GM12892 (cell line): Measurements from ENCODE around the gene TCAIM.

Experiments
- DNase-seq: peaks from one replicate; pipeline ENCODE4 v3.0.0; 2011; ENCODE audit not compliant: insufficient read length
- FAIRE-seq: peaks from 2 replicates; lab custom pipeline; 2011; peaks lifted over from hg19 to GRCh38; lab: Jason Lieb, UNC
- POLR2A ChIP-seq: IDR thresholded peaks from 2 replicates; pipeline ENCODE4 v1.6.1; 2011; ENCODE audit warnings: low read depth, low read length, control low read depth
- POLR2AphosphoS5 ChIP-seq: IDR thresholded peaks from 2 replicates; pipeline ENCODE4 v1.6.1; 2011; ENCODE audit warnings: low read depth, low read length, control low read depth
- TAF1 ChIP-seq: IDR thresholded peaks from 2 replicates; pipeline ENCODE4 v1.6.1; 2011; ENCODE audit warnings: low read depth, mild to moderate bottlenecking, control low read depth, low read length, borderline replicate concordance

TCAIM gene

DNA sequence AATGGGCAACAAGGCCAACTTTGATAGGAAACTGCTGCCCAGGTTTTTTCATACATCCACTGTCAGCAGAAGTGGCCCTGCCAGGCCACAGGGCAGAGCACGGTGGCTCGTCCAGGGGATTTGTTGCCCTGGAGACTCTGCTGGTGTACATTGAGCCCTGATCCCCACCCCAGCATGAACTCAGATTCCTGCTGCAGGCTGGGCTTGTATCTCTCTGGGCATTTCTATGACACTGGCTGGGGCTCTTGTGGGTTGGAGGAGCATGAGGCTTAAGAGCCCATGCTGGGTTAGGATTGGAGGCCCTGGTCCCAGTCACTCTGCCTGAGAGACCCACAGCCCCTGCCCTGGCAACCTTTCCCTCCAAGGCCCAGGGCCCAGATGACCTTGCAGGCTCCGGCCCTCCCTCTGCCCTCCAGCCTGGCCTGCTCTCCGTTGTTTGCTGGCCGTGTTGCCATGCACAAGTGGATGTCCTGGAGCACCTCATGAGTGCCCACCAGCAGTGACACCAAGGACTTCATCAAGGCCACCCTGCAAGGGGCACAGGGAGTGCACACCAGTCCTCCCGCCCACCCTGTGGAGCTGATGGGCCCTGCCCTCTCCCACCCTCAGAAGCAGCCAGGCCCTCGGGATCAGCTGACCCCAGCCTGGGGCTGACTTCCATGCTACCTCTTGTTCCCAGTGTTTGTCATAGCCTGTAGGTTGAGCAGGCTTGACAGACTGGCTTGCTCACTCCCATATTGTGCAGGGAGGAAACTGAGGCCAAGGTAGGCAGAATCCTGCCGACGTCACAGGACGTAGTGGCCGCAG, 80.8 kb downstream of the TCAIM start:
- DNase-seq = no peak
- TF ChIP-seq TAF1 = no peak
- TF ChIP-seq POLR2AphosphoS5 = no peak
- no peak for TF ChIP-seq POLR2A
- FAIRE-seq = no peak

DNA sequence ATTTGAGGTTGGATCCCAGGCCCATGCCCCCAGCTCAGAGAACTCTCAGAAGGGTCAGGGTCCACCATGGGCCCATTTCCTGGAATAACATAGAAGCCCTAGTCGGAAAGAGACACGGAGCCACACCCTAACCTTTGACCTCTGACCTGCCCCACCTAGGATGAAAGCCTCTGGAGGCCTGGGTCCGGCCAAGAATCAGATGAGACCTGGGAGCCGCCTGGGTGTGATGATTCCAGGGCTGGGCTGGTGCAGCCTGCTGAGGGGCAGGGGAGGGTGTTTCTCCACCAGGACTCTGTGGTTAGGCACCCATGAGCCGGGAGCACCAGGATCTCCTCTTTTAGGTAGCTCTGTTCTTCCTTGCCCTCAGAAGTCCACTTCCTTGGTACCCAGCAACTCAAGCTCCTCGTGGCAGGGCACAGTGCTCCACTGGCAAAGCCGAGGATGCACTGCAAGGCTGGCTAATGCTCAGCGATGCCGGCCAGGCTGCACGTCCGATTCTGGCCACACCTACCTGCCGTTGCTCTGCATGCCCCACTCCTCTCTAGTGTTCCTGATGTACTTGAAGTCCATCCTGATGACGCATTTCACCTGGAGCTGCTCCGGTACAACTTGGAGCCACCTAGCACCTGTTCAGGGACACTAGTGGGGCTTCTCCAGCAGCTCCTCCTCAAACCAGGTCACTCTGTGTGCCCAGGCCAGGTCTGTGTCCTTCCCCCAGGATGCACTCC, 81.5 kb downstream of the TCAIM start:
- no peak for DNase-seq
- no peak for FAIRE-seq
- TF ChIP-seq POLR2AphosphoS5 = no peak
- TF ChIP-seq POLR2A = no peak
- no peak for TF ChIP-seq TAF1

- FAIRE-seq (no peak), DNase-seq (no peak)
- TF ChIP-seq POLR2A (no peak), TAF1 (no peak), POLR2AphosphoS5 (no peak)
These were observed 82.1 kb downstream of the TCAIM start for GRCh38 chr3:44420676-44421075.

DNA sequence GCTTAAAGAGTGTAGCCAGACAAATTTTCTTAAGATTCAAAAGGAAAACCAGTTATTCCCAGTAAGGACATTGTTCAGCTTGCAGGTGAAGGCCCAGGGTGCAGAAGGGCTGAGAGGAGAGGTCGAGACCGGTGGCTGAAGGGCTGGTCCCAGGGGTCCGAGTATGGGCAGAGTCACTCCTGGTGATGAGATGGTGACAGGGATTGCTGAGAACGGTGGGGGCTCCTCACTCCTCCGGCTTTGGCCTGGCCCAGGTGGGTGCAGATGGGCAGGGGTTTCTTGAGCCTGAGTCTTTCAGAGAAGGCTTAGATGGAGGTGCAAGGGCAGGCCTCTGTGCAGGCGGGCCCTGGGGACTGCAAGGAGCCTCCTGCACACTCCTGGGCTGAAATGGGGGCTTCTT, 82.7 kb downstream of the TCAIM start:
- no peak for TF ChIP-seq POLR2A
- TF ChIP-seq TAF1 = no peak
- TF ChIP-seq POLR2AphosphoS5 = no peak
- no peak for DNase-seq
- FAIRE-seq = no peak

DNA sequence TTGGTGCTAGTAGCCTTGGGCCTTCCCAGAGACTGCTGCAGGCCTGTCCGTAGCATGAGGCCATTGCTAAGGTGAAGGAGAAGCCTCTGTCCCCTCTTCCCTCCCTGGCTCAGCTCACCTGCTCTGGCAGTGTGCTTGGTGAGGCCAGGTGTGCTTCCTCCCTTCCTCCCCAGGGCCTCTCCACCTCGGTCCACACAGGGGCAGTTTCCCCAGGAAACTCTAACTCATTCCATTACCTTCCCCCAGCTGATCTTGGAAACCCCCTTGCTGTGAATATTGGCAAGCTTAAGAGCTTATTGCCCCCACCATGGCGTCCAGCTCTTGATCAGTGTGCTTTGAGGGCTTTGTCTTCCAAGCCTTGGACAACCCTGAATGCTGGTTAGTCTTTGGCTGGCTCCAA, 86.2 kb downstream of the TCAIM start:
- DNase-seq (no peak), FAIRE-seq (peak; percentile 73)
- no peak for TF ChIP-seq POLR2AphosphoS5
- TF ChIP-seq POLR2A = no peak
- no peak for TF ChIP-seq TAF1

DNA sequence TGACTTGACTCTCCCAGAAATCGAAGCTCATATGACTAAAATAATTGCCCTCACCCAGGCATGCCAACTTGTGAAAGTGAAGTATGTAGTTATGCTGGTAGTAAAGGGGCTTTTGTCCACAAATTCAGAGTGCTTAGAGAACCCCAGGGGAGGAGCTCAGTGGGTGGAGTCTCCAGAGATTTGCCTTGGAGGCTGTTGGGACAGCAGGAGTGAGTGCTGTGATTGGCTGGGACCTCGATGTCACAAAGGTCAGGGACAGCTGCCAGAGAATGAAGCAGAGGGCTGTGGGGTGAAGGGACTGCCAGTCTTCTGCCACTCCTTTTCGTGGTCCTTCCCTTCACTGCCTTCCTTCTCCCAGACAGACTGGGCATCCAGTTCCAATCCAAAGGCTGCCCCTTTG, 89.1 kb downstream of the TCAIM start:
- FAIRE-seq = no peak
- TF ChIP-seq POLR2A (no peak), POLR2AphosphoS5 (no peak), TAF1 (no peak)
- DNase-seq = no peak

- TF ChIP-seq POLR2AphosphoS5 (no peak), TAF1 (no peak), POLR2A (no peak)
- DNase-seq = no peak
- FAIRE-seq = no peak
These were observed 90.3 kb downstream of the TCAIM start for GRCh38 chr3:44428910-44429309.

- DNase-seq (no peak), FAIRE-seq (no peak)
- no peak for TF ChIP-seq POLR2A
- TF ChIP-seq TAF1 = no peak
- TF ChIP-seq POLR2AphosphoS5 = no peak
These were observed 90.9 kb downstream of the TCAIM start for GRCh38 chr3:44429459-44429858.

- TF ChIP-seq TAF1 (no peak), POLR2AphosphoS5 (no peak), POLR2A (no peak)
- no peak for DNase-seq
- no peak for FAIRE-seq
These were observed 91.9 kb downstream of the TCAIM start for GRCh38 chr3:44430466-44430865.

DNA sequence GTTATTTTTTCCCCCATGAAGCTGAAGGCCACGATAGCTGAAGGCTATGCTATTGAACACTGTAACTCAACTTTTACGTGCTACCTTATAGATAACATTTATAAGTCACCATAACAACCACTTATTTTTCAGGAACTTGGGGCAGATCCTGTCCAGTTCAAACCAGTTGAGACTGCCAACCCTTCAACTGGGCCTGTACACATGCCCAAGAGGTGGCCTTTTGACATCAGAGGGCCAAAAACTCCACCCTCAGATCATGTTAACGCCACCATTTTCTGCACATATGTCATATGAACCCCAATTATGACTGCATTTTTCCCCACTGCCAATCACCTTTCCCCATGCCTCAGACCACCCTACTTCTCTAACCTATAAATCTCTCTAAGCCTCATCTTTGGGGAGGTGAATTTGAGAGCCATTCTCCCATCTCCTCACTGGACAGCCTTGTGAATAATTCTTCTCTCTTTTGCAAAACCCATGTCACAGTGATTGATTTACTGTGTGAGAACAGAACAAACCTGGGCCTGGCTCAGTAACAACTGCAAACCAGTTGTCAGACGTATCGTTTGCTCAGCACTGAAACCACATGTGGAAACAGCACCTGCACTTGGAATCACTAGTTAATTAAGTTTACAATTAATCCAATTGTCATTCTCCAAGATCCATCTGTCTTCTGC, 96.4 kb downstream of the TCAIM start:
- DNase-seq (no peak), FAIRE-seq (no peak)
- TF ChIP-seq POLR2A (no peak), TAF1 (no peak), POLR2AphosphoS5 (no peak)

DNA sequence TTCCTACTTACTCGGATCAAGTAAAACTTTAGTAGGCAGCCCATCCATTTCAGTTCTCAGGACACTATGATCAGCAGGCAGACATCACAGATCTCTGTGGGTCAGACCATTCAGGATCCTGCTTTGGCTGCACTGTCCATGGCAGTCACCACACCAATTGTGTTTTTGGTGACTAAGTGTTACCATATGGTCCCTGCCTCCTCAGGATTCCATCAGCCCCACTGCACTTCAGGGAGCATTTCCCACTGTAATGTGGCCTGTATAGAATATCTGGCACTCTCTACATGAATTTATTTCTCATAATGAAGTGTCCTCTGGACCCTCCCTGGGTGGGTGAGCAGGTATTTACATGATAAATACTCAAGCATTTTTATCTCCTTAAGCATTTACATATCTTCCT, 97.6 kb downstream of the TCAIM start:
- DNase-seq (no peak), FAIRE-seq (no peak)
- no peak for TF ChIP-seq TAF1
- TF ChIP-seq POLR2AphosphoS5 = no peak
- no peak for TF ChIP-seq POLR2A

GRCh38 chr3:44437800-44438199, 99.2 kb downstream of the TCAIM start:
- DNase-seq = no peak
- FAIRE-seq = no peak
- no peak for TF ChIP-seq TAF1
- TF ChIP-seq POLR2A = no peak
- no peak for TF ChIP-seq POLR2AphosphoS5
